OCI-M2 (cell line): Measurements from ENCODE around the gene TH.

Experiments
- DNase-seq: peaks from one replicate; lab custom pipeline; 2025; ENCODE audit not compliant: unreplicated experiment; lab: John Stamatoyannopoulos, UW

The TH gene

DNA sequence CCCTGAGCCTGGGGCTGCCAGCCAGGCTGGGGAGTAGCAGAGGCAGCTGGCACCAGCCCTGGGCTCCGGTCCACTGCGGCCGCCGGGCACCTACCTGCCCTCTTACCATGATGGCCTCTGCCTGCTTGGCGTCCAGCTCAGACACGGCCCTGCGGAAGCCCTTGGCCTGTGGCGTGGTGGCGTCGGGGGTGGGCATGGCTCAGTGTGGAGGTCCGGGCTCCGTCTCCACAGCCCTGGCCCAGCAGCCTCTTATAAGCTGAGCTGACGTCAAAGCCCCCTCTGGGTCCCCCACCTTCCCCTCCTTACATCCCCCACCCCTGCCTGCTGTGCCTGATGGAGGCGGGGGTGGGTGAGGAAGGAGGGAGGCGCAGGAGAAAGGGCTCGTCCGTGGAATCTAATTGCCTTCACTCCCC lies at the start of gene TH:
TSS of gene TH (minus strand) at position 225 of the 413 bp plus-strand sequence. CDS start at position 196, 29 bp downstream.
- no peak for DNase-seq

DNA sequence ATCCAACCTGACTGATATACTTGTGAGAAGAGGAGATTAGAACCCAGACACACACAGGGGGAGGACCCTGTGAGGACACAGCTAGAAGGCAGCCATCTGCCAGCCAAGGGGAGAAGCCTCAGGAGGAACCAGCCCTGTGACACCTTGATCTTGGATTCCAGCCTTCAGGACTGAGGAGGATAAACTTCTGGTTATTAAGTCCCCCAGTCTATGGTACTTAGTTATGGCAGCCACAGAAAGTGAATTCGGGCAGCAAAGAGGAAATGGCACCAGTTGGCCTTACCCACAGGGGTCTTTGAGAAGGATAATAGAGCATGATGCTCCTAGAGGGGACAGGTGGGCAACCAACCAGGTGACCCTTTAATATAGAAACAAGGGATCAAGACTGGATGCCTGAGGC lies 49.4 kb upstream of the TH start:
- no peak for DNase-seq

DNA sequence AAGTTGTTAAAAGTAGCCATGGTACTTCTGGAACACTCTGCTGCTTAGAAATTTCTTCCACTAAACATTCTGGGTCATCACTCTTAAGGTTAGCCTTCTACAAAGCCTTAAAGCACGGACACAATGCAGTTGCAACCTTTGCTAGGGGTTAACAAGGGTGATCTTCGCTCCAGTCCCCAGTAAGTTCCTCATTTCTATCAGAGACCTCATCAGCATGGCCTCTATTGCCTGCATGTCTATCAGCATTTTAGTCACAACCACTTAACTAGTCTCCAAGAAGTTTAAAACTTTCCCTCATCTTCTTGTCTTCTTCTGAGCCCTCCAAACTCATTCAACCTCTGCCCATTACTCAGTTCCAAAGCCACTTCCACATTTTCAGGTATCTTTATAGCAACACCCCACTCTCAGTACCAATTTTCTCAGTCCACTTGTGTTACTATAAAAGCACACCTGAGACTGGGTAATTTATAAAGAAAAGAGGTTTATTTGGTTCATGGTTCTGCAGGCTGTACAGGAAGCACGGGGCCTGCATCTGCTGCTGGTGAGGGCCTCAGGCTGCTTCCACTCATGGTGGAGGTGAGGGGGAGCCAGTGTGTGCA lies 48.7 kb upstream of the TH start:
- DNase-seq, result no peak

DNA sequence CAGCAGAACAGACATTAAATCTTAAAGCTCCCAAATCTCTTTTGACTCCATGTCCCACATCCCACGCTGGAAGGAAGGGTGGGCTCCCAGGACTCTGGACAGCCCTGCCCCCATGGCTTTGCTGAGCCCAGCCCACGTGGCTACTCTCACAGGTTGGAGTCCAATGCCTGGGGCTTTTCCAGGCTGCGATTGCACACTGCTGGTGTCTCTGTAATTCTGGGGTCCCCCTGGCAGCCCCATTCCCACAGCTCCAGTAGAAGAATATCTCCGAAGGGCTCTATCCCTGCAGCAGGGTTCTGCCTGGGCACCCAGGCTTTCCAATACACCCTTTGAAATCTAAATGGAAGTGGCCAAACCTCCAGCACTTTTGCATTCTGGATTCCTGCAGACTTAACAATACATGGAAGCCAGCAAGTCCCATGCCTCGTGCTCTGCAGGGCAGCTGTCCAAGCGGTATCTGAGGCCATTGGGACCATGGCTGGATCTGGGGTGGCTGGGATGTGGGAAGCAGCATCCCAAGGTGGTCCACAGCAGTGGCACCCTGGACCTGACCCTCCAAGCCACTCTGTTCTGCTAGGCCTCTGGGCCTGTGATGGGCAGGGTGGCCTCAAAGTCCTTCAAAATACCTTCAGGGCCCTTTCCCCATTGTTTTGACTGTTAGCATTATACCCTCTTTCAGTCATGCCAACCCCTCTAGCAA lies 47.9 kb upstream of the TH start:
- no peak for DNase-seq

DNA sequence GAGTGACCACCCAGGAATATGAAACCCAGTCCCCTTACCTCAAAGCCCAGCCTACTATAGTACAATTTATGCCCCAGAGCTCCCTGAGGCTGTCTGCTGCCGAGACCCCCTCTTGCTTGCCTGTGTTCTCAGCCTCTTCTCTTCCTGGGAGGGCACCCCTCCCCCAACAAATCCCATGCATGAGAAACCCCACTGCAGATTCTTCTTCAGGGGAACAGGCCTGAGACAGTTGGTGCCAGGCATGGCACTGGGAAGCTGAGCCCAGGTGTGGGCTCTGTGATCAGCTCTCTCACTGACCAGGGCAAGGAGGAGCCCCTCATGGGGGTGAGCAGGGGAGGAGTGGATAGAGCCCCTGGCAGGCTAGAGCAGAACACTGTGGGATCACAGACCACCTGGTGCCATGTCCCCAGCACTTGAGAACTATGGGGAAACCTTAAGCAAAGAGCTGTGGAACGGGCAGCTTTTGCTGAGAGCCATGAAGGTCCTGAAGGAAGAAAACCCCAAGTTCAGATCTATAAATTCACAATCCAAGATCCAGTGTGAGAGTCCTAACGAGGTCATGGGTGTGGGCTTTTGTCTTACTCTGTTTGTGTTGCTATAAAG lies 46.5 kb upstream of the TH start:
- DNase-seq, result no peak

DNA sequence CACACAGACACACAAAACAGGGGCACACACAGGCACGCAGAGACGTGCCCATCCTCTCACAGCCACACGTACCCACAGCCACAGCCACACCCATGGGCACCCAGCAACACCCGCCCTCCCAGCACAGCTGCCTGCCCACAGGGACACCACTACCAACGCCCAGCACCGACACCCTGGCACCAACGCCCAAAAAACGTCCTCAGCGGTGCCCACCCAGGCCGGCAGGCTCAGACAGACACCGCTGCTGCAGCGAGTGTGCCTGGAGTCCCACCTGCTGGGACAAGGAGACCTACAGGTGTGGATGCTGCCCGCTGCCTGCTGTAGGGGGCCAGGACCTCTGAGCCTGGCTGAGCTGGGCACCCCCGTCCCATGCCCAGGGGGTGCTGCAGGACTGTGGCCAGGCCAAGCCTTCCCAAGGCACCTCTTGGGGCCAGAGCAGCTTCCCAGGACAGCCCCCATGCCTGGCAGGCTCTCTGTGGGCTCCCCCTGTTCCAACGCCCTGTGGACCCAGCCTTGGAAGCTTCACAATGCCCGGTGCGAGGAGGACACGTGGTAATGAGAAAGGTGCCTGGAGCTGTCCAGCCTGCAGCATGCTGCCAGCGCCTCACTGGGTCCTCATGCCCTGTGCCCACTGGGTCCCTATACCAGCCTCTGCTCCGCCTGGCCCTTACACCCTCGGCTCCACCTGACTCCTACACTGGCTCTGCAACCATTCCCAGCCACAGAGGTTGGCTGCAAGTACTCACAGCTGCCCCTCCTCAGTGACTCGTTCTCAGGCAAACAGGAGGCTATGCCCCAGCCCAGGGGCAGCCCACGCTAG lies 45.8 kb upstream of the TH start:
- no peak for DNase-seq

DNA sequence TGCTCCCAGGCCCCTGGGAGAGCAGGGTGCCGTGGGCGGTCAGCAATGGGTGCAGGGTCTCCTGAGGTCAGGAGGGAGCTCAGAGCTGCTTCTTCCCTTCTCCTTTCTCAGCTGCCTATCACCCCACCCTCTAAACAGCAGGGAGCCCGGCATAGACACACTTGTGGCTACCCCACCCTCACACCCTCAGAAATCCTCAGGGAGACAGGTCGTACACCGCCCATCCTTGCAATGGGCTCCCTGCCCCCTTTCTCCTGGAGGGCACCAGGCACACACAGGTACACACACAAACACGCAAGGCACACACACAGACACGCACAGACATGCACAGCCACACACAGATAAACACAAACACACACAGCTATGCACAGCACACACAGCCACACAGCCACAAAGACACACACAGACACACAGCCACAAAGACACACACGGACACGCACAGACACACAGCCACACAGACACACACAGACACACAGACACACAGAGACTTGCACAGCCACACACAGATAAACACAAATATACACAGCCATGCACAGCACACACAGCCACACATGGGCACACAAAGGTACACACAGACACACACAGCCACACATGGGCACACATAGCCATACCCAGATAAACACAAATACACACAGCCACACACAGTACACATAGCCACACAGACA lies 44.9 kb upstream of the TH start:
- no peak for DNase-seq

DNA sequence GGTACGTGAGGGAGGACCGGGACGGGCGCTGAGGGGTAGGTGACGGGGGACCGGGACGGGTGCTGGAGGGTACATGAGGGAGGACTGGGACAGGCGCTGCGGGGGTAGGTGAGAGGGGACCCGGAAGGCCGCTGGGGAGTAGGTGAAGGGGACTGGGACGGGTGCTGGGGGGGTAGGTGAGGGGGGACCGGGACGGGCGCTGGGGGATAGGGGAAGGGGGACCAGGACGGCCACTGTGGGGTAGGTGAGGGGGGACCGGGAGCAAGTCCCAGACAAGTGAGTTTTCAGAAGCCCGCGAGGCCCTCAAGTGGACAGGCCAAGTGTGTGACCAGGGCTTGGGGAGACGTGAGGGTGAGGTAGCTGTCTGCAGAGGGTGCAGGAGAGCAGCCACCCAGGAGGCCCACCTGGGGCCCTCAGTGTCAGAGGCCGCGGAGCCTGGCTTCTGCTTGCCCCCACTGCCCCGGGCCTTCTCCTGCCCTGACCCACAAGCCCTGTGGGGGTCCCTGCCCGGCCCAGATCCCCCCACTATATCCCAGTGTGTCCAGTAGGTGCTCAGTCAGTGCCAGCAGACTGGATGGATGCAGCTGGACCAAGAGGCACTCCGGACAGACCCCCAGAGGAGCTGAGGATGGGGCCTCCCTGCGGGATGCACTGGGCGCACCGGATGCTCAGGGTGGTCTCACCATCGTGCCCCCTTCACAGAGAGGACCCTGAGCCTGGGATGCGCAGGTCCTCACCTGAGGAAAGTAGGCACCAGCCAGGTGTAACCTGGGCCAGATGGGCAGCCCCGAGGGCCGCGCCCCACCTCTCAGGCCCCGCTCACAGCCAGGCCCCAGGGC lies 44.2 kb upstream of the TH start:
- no peak for DNase-seq

DNA sequence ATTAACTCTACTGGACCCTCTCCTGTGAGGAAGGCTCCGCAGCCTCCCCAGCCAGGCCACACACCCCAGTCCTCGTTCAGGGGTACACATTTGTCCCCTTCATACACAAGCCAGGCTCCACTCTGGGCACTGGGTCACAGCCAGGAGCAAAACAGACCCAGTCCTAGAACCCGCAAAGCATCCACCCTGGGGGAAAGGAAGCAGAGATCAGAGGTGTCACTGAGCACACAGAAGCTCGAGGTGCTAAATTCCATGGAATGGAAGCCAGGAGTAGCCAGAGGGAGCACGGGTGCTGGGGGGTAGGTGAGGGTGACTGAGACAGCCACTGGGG lies 43.6 kb upstream of the TH start:
- DNase-seq, result no peak

DNA sequence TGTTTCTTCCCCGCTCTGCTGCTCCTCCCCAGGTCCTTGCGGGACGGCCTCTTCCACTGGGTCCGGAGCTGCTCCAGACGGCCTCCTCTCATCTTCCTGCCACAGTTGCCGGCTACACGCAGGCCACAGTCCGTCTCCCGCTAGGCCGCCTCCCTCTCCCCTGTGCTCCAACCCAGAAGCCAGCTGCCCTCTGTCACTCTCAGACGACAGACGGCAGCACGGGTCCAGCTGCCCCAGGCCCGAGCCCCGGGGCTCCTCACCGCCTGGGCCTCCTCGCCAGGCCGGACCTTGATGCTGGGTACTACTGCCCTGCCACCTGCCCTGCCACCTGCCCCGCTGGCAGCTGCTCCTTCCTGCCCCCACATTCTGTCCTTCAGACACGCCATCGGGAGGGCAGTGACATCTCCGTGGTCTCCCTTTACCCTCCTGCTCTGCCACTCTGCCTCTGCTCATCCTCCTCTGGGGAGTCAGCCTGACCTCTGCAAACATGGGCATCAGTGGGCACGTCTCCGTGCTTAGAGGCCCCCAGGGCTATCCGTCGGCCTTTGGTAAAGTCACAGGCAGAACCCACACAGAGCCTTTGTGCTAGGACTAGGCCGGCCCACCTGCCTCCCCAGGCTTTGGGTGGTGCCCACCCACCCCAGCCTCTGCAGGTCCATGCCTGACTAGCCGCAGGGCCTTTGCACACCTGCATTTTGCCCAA lies 43.1 kb upstream of the TH start:
- DNase-seq, result no peak

DNA sequence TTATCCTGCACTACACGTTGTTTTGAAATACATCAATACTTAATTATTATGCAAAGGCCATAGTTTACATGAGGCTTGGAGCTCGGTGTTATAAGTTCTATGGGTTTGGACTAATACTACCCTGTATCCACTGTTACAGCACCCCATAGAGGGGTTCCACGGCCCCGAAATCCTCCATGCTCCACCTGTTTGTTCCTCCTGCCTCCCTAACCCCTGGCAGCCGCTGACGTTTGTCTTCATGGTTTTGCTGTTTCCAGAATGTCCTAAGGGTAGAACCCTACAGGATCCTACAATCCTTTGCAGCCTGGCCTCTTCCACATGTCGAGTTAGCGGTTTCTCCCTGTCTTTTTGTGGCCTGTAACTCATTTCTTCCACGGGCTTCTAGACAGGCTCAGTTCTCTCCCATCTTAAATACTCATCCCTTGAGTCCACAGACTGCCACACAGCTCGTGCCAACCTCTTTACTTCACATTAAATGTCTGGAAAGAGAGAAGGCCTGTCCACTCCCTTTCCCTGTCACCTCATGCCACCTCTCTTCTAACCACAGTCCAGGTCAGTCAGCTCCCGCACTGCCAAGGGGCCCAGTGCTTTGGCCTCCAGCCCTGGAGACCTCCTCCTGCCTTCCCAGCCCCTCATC lies 42.4 kb upstream of the TH start:
- no peak for DNase-seq

DNA sequence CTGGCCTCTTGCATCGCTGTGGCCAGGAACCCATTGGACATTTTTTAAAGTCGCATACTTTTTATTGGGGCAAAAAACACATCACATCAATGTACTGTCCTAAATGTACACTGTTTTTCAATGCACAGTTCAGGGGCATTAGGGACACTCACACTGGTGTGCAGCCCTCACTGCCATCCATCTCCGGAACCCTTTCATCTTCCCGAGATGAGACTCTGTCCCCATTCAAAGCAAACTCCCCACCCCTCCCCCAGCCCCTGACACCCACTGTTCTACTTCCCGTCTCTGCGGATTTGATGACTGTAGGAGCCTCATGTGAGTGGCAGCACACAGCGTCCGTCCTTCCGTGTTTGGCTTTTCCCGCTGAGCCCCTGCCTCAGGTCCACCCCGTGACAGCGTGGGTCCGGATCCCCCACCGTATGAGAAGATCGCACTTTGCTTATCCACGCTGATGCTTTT lies 41.8 kb upstream of the TH start:
- no peak for DNase-seq

DNA sequence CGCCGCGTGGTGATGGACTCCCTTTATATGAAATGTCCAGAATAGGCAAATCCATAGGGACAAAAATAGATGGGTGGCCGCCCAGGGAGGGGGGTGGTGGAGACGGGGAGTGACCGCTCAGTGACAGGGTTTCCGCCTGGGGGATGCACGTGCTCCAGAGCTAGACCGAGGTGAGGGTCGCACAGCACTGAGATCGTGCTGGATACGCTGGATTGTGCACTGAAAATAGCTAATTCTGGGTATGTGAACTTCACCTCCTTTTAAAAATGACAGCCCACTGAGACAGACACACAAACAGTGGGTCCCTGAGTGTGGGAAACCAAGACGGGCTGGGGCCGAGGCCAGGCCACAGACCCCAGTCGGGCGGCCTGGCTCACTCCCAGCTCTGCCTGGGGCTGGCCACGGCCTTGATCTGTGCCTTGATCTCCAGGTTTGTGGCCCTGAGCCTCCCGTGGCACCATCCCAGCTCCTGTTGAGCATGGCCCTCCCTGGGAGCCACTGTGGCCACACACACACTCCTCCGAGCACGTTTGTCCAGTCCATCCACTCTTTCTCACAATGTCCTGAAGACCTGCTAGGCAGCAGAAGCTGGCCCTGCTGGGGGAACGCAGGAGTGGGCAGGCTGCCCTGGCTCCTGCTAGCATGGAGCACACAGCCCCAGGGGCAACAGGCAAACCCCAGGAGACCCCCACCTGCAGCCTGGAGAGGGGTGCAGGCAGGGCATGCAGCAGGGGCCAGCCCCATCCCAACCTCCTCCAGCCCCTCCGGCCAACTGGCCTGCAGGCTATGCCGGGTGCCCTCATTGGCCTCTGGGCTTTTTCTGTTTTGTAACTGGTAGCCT lies 41.0 kb upstream of the TH start:
- no peak for DNase-seq

DNA sequence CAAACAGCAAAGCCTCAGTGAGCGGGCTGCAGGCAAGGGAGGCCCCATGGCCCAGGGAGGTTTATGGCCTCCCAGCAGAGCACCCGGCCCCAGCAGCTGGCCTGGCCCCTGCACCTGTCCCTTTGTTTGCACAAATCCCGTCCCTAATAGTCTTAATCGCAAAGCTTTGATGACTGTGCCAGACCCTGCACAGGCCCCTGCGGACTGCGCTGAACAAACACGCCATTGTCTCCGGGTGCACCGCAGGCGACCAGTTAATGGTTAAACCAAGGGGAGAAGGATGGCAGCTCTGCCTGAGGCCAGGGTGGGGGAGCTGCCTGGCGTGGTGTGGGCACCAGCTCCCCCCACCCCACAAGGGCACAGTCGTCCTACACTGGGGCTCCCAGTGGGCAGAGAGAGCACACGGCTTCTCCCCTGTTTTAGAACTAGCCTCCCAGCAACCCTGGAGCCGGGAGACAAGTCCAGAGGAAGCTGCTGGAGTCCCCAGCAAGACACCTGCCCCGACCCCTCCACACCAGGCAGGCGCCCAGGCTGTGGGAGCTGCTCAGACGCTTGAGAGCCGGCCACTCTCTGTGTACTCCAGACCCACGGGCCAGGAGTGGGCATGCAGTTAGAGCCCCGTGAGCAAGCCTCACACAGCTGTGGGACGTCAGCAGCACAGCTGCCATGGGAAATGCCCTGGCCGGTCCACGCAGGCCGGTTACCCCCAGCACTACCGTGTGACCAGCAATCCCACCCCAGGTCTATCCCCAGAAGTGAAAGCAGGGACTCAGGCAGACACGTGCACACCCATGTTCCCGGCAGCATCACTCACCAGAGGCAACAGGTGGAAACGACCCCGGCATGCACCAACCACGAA lies 39.7 kb upstream of the TH start:
- no peak for DNase-seq

DNA sequence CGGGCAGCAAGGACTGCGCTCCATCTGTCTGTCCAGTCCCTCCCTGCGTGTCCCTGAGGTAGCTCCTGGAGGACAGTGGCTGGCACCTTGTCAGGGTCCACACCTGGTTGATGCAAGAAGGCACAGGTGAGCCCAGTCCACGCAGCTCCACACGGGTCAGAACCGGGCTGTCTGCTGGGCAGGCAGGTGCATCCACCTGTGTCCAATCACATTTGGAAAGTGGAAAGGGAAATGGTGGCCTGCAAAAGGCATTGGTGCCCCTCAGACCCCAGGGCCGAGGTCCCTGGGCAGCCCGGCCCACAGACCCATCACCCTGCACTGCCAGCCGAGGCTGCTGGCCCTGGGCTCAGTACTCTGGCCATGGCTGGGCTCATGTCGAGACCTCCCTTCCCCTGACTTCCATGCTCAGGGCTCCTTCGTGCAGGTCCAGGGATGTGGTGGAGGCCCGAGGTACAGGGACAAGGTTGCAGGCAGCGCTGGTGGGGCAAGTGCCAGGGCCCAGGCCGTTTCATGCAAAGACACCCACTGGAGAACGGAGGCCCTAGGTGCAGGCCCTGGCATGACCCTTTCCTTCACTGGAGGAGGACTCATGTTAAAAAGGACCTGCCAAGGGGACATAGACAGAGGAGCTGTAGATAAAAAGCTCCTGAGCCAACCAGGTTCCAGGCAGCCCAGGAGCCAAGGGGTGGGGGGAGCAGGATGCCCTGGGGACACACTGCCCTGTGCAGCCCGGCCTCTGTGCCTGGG lies 38.9 kb upstream of the TH start:
- DNase-seq, result no peak

DNA sequence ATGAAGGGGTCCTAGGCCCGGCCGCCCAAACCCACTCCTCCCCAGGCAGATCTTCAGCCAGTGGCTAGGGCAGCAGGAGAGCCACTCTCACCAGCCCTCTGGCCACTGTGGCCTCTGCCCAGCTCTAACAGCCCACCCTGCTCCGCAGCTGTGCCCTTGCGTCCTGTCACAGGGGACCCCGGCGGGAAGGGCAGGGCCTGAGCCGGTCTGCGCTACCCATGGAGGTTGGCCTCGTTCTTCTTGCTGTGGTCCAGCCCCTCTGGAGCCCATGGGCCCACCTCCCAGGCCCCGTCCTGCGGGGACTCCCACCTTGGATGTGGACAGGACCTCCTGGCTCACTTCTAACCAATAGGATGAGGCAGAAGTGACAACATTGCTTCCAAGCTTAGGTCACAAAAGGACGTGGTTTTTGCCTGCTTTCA lies 38.3 kb upstream of the TH start:
- no peak for DNase-seq

DNA sequence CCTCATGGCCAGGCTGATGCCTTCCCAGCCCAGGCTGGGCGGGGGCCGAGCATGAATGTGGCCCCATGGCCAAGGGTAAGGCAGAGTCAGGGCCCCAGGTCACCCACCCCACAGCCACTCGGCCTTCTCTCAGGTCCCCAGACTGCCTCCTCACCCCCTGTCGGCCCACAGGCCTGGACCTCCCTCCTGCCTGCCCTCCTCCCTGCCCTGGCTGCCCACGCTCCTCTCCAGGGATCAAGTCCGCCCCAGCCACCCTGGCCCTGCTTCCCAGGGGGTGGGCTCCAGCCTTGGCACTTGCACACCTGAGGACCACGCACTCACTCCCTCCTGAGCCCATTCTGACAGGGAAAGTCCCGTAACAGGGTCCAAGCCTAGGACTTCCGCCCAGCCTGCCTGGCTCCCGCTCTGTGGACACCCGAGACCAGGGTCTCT lies 37.8 kb upstream of the TH start:
- DNase-seq, result no peak
